ENCODE data around the gene C14orf39.

C14orf39 gene, protein sequence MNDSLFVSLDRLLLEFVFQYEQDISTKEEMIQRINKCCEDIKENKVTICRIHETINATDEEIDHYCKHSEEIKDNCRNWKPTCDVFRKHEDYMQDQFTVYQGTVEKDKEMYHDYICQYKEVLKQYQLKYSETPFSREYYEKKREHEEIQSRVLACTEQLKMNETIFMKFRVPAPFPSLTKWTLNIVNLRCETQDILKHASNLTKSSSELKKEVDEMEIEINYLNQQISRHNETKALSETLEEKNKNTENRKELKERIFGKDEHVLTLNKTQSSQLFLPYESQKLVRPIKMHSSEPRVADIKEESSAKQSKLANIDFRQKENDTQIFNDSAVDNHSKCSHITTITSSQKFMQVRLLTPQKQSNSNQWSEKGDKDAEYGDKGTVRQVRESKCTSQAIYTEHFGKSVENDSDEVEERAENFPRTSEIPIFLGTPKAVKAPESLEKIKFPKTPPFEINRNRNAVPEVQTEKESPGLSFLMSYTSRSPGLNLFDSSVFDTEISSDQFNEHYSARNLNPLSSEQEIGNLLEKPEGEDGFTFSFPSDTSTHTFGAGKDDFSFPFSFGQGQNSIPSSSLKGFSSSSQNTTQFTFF

DNA sequence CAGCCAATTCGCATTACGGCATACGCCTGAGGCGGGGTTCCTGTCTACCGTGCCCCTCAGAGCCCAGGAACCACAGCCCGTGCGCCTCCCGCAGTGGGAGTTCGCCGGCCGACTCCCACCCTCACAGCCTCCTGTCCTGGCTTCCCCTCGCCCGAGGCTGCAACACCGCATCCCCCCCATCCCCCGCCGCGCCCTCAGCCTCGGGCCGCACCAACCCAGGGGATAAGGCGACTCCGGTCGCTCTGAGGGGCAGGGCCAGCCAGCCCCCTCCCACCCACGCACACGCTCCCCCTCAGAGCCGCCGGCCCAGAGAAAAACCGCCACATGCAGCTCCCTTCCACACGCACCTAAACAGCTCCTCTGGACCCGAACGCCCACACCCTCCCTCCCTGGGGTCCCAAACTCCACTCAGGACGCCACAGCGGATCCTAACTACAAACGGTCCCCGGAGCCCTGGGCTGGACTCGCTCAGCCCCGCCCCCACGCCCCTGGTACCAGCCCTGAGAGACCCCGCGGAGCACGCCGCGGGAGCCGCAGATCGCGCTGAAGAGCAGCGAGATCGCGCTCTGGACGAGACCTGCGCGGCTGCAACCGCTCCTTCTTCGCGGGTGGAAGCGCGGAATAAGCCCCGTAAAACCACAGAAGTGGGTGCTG, at the start of gene C14orf39:
Gene C14orf39 (minus strand): TSS at position 466 of the 654 bp plus-strand sequence. CDS start 985 bp downstream, outside the sequence.
- Histone ChIP-seq H3K27me3 (ENCODE audit: insufficient read depth, low read length) (peaks cover 61% of the 10 kb centered on the region), H3K9ac (ENCODE audit: low read depth, low read length) (peak within 1 kb of the TSS; percentile 78; the same call in 1 of the 2 replicates), H3K9me3 (ENCODE audit: insufficient read depth, low read depth, low read length) (no peaks in the 10 kb centered on the region), H3K36me3 (ENCODE audit: insufficient read depth, low read depth, low read length) (no peaks in the 10 kb centered on the region), H3K4me1 (ENCODE audit: insufficient read depth, low read length) (peaks cover 4% of the 10 kb centered on the region; the same call in 1 of the 2 replicates), H3K27ac (ENCODE audit: low read length) (no peak within 1 kb of the TSS), H3K4me3 (ENCODE audit: low read length) (peak within 1 kb of the TSS; percentile 96)

DNA sequence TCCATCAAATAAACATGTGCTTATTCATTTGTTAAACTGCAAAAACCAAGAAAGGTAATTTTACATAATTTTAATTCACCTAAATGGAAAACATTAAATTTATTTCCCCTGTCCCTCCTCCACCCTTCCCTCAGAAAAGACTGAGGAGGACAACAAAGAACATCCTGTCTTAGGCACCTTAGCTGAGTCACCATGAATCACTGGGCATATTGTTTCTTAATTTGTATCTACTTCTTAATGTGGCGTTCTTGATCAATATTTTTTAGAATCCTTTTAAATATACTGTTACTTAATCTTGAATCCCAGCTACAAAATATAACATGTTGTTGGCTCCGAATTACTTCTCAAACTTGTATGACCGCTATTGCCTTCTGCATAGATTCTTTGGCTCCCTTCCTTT, 46.6 kb upstream of the C14orf39 start:
- H3K4me1 ChIP-seq (ENCODE audit: insufficient read depth, low read length), result no peaks in the 10 kb centered on the region
- H3K9me3 ChIP-seq (ENCODE audit: insufficient read depth, low read depth, low read length), result no peaks in the 10 kb centered on the region
- no peak overlapping the region for H3K9ac ChIP-seq (ENCODE audit: low read depth, low read length)
- no peaks in the 10 kb centered on the region for H3K27me3 ChIP-seq (ENCODE audit: insufficient read depth, low read length)
- H3K27ac ChIP-seq (ENCODE audit: low read length), result no peak overlapping the region
- H3K4me3 ChIP-seq (ENCODE audit: low read length), result no peak overlapping the region
- H3K36me3 ChIP-seq (ENCODE audit: insufficient read depth, low read depth, low read length), result no peaks in the 10 kb centered on the region

DNA sequence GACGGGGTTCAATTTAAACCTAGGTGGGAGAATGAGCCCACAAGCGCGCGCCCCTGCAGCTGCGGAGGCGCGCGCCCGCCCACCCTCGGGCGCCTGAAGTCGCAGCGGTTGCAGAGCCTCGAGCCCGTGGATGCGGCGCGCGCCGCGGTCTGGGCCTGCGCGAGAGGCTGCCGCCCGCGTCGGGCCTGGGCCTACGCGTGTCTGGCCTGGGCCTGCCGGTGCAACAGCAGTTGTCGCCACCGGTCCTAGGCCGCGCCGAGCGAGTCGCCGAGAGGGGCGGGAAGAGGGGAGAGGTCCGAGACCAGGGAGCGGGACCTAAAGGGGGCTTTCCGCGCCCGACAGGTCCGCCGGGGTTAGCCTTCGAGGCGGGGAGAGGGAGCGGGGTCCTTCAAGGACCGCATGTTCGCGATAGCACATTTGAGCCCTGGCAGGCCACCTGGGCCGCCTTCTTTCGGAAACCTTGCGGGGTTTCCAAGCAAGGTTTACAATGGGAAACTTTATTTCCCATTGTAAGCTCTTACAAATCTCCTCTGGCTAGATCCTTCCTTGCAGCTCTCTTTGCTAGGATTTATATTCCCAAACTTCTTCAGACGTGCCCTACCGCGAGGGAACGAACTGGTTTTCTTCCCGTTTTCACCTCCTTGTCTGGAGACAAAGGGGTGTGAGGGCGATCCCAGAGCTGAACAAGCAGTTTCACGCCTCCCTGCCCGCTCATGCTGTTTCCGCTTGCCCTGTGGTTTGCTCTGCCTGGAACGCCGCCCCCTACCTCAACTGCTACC, 29.8 kb upstream of the C14orf39 start:
- H3K27me3 ChIP-seq (ENCODE audit: insufficient read depth, low read length), result peaks cover 95% of the 10 kb centered on the region
- no peaks in the 10 kb centered on the region; the same call in 1 of the 2 replicates for H3K9me3 ChIP-seq (ENCODE audit: insufficient read depth, low read depth, low read length)
- H3K9ac ChIP-seq (ENCODE audit: low read depth, low read length), result peak overlapping the region; percentile 70; the same call in 1 of the 2 replicates
- H3K4me3 ChIP-seq (ENCODE audit: low read length), result peak overlapping the region; percentile 69
- H3K36me3 ChIP-seq (ENCODE audit: insufficient read depth, low read depth, low read length), result no peaks in the 10 kb centered on the region
- no peak overlapping the region for H3K27ac ChIP-seq (ENCODE audit: low read length)
- peaks cover 27% of the 10 kb centered on the region for H3K4me1 ChIP-seq (ENCODE audit: insufficient read depth, low read length)

DNA sequence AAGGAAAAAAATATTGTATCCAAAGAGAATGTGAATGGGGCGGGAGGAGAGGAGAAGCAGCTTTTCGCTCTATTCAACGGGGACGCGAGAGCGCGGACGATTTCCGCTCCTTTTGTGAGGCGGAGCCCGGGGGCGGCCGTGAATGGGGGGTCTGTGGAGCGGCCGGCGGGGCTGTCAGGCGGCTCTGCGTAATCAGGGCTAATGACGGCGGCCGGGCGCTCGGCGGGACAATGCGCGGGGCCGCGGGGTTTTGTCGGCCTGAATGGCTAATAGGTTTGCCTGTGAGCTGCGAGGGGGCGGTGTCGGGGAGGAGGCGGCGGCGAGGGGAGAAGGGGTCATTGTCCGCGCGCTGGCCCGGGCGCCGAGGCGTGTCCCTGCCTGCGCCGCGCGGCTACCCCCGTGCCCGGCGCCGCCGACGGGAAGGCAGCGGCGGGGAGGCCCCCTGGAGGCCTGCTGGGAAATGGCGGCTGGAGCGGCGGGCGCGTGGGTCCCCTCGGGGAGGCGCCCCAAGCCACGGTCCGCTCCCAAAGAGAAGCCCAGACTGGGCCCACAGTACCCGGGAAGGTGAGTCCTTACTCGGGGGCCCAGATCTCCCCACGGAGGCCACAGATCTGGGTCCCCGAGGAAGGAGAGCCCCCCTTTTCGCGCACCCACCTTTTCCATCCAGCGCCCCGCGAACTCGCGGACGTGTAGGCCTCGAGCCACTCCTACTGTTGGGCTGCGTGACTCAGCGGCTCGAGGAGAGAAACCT, 29.1 kb upstream of the C14orf39 start:
- Histone ChIP-seq H3K9me3 (ENCODE audit: insufficient read depth, low read depth, low read length) (peaks cover 4% of the 10 kb centered on the region; the same call in 1 of the 2 replicates), H3K27ac (ENCODE audit: low read length) (no peak overlapping the region), H3K4me3 (ENCODE audit: low read length) (peak overlapping the region; percentile 69), H3K9ac (ENCODE audit: low read depth, low read length) (peak overlapping the region; percentile 70; the same call in 1 of the 2 replicates), H3K27me3 (ENCODE audit: insufficient read depth, low read length) (peaks cover 97% of the 10 kb centered on the region), H3K36me3 (ENCODE audit: insufficient read depth, low read depth, low read length) (no peaks in the 10 kb centered on the region), H3K4me1 (ENCODE audit: insufficient read depth, low read length) (peaks cover 34% of the 10 kb centered on the region)

DNA sequence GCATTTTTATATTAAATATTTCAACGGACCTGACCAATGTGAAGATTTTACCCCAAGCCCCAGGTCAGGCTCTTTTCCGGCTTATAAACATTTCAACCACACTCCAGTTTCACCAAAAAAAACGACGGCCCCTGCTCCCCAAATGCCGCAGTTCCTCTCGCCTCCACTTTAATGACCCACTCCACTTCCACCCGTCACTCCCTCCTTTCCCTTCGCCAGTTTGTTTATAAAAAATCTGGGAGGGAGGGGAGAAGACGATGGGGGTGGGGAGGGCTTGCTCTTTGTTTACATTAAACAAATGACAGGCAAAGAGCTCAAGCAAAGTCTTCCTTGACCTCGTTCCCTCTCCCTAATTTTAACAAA, 28.5 kb upstream of the C14orf39 start:
- Histone ChIP-seq H3K27ac (ENCODE audit: low read length) (no peak overlapping the region), H3K9ac (ENCODE audit: low read depth, low read length) (no peak overlapping the region), H3K4me3 (ENCODE audit: low read length) (peak overlapping the region; percentile 69), H3K9me3 (ENCODE audit: insufficient read depth, low read depth, low read length) (peaks cover 4% of the 10 kb centered on the region; the same call in 1 of the 2 replicates), H3K27me3 (ENCODE audit: insufficient read depth, low read length) (peaks cover 98% of the 10 kb centered on the region), H3K36me3 (ENCODE audit: insufficient read depth, low read depth, low read length) (no peaks in the 10 kb centered on the region), H3K4me1 (ENCODE audit: insufficient read depth, low read length) (peaks cover 37% of the 10 kb centered on the region)

DNA sequence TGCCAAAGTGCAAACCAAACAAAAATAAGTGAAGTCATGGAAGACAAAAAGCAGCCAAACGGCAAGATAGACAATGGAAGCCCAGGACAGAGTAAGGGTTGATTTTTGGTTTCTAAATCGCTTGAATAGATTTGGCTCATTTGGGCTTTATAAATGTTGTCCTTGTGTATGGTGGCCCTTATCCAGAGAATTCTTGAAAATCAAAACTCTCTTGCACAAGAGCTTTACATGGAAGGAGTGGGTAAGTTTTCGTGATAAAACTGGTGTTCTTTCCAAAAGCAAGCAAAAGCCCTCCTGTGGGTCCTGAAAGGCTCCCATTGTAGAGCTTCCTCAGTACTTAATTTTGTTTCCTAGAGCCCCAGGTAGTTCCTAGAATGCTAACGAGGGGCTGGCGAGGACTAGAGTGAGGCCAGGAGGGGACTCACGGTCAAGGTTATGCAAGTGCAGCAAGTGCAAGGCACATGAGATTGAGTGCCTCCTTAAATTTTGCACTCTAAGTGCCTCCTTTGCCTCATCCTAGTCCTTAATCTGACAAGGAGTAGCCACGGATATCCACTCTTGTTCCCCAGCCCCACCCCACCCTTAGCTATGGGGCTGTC, 27.2 kb upstream of the C14orf39 start:
- Histone ChIP-seq H3K27ac (ENCODE audit: low read length) (no peak overlapping the region), H3K27me3 (ENCODE audit: insufficient read depth, low read length) (peaks cover 100% of the 10 kb centered on the region), H3K4me3 (ENCODE audit: low read length) (peak overlapping the region; percentile 12; the same call in 1 of the 2 replicates), H3K9me3 (ENCODE audit: insufficient read depth, low read depth, low read length) (peaks cover 4% of the 10 kb centered on the region; the same call in 1 of the 2 replicates), H3K36me3 (ENCODE audit: insufficient read depth, low read depth, low read length) (no peaks in the 10 kb centered on the region), H3K4me1 (ENCODE audit: insufficient read depth, low read length) (peaks cover 41% of the 10 kb centered on the region), H3K9ac (ENCODE audit: low read depth, low read length) (no peak overlapping the region)

DNA sequence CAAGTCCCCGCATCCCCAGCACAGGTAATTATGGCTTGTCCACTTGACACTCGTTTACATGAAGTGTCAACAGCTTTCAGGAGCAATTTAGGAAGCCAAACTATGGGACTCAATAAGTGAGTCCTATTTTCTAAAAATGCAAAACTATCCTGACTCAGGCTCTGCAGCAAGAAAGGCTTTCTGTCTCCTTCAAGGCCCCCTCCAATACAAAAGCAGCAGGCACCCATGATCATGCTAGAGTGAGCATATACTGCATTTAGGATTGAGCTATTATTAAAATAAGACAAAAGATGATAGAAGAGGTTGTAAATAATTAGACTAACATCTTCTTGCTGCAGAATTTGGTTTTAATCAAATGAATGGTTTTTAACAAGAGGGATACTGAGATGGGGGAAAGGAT, 26.3 kb upstream of the C14orf39 start:
- Histone ChIP-seq H3K9me3 (ENCODE audit: insufficient read depth, low read depth, low read length) (peaks cover 4% of the 10 kb centered on the region; the same call in 1 of the 2 replicates), H3K4me3 (ENCODE audit: low read length) (no peak overlapping the region), H3K36me3 (ENCODE audit: insufficient read depth, low read depth, low read length) (no peaks in the 10 kb centered on the region), H3K27me3 (ENCODE audit: insufficient read depth, low read length) (peaks cover 100% of the 10 kb centered on the region), H3K27ac (ENCODE audit: low read length) (no peak overlapping the region), H3K4me1 (ENCODE audit: insufficient read depth, low read length) (peaks cover 44% of the 10 kb centered on the region), H3K9ac (ENCODE audit: low read depth, low read length) (no peak overlapping the region)

DNA sequence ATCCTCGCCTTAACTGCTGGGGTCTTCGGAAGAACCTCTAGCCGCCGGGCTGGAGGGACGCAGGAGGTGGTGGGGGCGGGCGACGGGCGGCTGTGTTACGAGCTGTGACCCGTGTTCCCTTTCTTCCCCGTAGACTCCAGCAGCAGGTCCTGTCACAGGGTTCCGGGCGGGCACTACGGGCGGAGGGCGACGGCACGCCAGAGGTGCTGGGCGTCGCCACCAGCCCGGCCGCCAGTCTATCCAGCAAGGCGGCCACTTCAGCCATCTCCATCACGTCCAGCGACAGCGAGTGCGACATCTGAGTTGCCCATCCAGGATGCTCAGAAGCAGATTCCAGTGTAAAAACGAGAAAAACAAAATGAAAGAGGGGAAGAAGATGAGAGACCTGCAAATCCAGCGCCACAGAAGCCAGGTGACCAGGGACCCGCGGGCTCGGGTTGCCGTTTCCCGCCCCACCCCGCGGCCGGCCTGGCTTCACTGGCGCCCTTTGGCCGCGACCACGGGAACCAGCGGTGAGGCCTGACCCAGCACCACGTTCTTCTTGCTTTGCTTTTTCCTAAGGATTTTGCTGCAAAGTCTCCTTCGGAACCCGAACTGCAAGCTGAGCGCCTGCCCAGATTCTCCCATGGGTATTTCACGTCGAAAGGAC, 25.2 kb upstream of the C14orf39 start:
- peaks cover 42% of the 10 kb centered on the region for H3K4me1 ChIP-seq (ENCODE audit: insufficient read depth, low read length)
- H3K4me3 ChIP-seq (ENCODE audit: low read length), result peak overlapping the region; percentile 44; the same call in 1 of the 2 replicates
- H3K27me3 ChIP-seq (ENCODE audit: insufficient read depth, low read length), result peaks cover 100% of the 10 kb centered on the region
- H3K9me3 ChIP-seq (ENCODE audit: insufficient read depth, low read depth, low read length), result peaks cover 9% of the 10 kb centered on the region; the same call in 1 of the 2 replicates
- H3K36me3 ChIP-seq (ENCODE audit: insufficient read depth, low read depth, low read length), result no peaks in the 10 kb centered on the region
- H3K9ac ChIP-seq (ENCODE audit: low read depth, low read length), result no peak overlapping the region
- no peak overlapping the region for H3K27ac ChIP-seq (ENCODE audit: low read length)

DNA sequence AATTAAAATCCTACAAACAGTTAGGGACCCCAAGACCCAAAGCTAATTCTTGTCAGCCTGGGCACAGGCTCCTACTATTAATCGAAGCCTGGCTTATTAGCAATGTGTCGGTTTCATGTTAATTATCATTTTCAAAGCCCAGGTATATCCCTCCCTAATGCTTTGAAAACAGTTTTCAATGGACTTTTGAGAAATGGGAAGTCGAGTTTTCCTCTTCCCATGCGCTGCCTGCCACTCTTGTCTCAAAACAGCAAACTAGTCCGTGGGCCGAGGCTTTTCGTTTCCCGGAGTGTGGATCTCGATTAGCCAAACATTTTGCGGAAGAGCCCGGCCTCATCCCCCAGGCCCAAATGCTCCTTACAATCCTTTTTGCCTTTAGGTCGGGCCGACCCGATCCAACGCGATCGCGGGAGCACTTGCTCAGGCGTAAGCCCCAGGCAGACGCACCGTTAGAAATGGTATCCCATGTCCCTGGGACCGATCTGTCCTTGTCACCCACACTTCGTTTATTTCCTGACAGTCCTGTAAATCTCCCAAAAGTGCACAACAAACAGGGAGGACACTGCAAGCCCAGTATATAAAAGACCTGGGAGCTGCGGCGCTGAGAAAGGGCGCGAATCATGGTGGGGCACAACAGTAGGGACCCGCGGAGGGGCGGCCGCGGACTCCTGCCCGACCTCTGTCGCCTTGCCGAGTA, 24.5 kb upstream of the C14orf39 start:
- H3K4me3 ChIP-seq (ENCODE audit: low read length), result peak overlapping the region; percentile 32; the same call in 1 of the 2 replicates
- H3K4me1 ChIP-seq (ENCODE audit: insufficient read depth, low read length), result peaks cover 48% of the 10 kb centered on the region
- H3K9ac ChIP-seq (ENCODE audit: low read depth, low read length), result no peak overlapping the region

More for the DNA sequence above, 24.5 kb upstream of the C14orf39 start:
- no peaks in the 10 kb centered on the region for H3K36me3 ChIP-seq (ENCODE audit: insufficient read depth, low read depth, low read length)
- H3K9me3 ChIP-seq (ENCODE audit: insufficient read depth, low read depth, low read length), result peaks cover 9% of the 10 kb centered on the region; the same call in 1 of the 2 replicates
- H3K27ac ChIP-seq (ENCODE audit: low read length), result no peak overlapping the region
- peaks cover 100% of the 10 kb centered on the region for H3K27me3 ChIP-seq (ENCODE audit: insufficient read depth, low read length)

Data from iPS-20b (cell line).